HFFc6 (cell line): ENCODE measurements around the gene RNF186. TPM values are rescaled to one million over a fixed set of nuclear protein-coding genes. Genes with fewer than 3 reads are reported as not detected.
"Not testable (repeated sequence)": the region's sequence is repeated elsewhere in the genome, so short reads cannot be mapped to it uniquely, and the experiment has no call there.

Experiments used
- DNase-seq: peaks from one replicate; pipeline ENCODE4 v3.0.0-alpha.2; 2018
- H3K27ac Mint-ChIP-seq: 2 replicates; pipeline ENCODE4 v1.8.0; 2020; ENCODE audit warnings: mild to moderate bottlenecking, mixed read lengths
- H3K27me3 Mint-ChIP-seq: 2 replicates; pipeline ENCODE4 v1.8.0; 2021; ENCODE audit warnings: mild to moderate bottlenecking, moderate library complexity, mixed read lengths; ENCODE audit not compliant: insufficient read depth
- H3K36me3 Mint-ChIP-seq: 2 replicates; pipeline ENCODE4 v1.8.0; 2021; ENCODE audit warnings: low read depth, mixed read lengths
- H3K4me1 Mint-ChIP-seq: 2 replicates; pipeline ENCODE4 v1.8.0; 2020; ENCODE audit warnings: low read depth, mixed read lengths
- H3K4me3 Mint-ChIP-seq: 2 replicates; pipeline ENCODE4 v1.8.0; 2020; ENCODE audit warnings: mild to moderate bottlenecking, moderate library complexity, mixed read lengths
- H3K9me3 Mint-ChIP-seq: 2 replicates; pipeline ENCODE4 v1.8.0; 2020; ENCODE audit warnings: mild to moderate bottlenecking, mixed read lengths
- total RNA-seq, 6 experiments: library from RNA; stranded (reverse); fragmentation: NEBNext Ultra II Directional; extraction: Animal tissue kit (Norgen Biotek cat#: 25700); gene quantifications; 2 replicates in 1 of 6; 3 replicates in 5 of 6; pipeline ENCODE4 v1.2.3, GENCODE V29; 2021
- TF ChIP-seq, protein P1 (sequence below): fragments of 200-600 bp; sonication (generic); IDR thresholded peaks from 2 replicates; pipeline ENCODE4 v1.5.0; 2021; ENCODE audit warnings: antibody characterized with exemption, mild to moderate bottlenecking

RNF186 gene
- total RNA-seq, 6 experiments from 2014 or later: not detected

DNA sequence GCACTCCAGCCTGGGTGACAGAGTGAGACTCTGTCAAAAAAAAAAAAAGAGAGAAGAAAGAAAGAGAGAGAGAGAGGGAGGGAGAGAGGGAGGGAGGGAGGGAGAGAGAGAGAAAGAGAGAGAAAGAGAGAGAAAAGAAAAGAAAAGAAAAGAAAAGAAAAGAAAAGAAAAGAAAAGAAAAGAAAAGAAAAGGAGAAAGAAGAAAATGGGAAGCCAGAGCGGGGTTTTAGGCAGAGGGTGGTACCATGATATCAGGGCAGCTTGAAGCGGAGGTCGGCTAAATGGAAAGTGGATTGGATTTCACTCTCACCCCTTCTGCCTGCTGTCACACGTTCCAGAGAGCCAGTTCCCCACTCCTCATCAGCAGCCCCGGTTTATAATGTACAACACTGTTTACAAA, 17.3 kb downstream of the RNF186 start:
- Mint-ChIP-seq H3K9me3 (no peaks in the 10 kb centered on the region), H3K4me1 (peaks cover 38% of the 10 kb centered on the region), H3K27me3 (no peaks in the 10 kb centered on the region; the same call in none of the 2 replicates), H3K27ac (peak overlapping the region; percentile 82), H3K36me3 (peaks cover 24% of the 10 kb centered on the region), H3K4me3 (peak overlapping the region; percentile 42; the same call in 1 of the 2 replicates)
- no peak for DNase-seq
- TF ChIP-seq, protein P1, sequence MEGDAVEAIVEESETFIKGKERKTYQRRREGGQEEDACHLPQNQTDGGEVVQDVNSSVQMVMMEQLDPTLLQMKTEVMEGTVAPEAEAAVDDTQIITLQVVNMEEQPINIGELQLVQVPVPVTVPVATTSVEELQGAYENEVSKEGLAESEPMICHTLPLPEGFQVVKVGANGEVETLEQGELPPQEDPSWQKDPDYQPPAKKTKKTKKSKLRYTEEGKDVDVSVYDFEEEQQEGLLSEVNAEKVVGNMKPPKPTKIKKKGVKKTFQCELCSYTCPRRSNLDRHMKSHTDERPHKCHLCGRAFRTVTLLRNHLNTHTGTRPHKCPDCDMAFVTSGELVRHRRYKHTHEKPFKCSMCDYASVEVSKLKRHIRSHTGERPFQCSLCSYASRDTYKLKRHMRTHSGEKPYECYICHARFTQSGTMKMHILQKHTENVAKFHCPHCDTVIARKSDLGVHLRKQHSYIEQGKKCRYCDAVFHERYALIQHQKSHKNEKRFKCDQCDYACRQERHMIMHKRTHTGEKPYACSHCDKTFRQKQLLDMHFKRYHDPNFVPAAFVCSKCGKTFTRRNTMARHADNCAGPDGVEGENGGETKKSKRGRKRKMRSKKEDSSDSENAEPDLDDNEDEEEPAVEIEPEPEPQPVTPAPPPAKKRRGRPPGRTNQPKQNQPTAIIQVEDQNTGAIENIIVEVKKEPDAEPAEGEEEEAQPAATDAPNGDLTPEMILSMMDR: no peak

DNA sequence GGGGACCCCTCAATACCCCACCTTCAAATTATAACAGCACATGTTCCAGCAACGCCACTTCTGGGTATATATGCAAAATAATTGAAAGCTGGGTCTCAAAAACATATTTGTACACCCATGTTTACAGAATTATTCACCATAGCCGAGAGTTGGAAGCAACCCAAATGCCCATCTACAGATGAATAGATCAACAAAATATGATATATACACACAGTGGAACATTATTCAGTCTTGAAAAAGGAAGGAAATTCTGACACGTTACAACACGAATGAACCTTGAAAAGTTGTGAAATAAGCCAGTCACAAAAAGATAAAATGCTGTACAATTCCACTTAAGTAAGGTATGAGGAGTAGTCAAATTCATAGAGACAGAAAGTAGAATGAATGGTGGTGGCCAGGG, 20.5 kb downstream of the RNF186 start:
- H3K4me3 Mint-ChIP-seq: no peak overlapping the region
- H3K36me3 Mint-ChIP-seq: peaks cover 49% of the 10 kb centered on the region
- TF ChIP-seq, protein P1: no peak
- no peaks in the 10 kb centered on the region; the same call in 1 of the 2 replicates for H3K27me3 Mint-ChIP-seq
- DNase-seq: no peak
- H3K4me1 Mint-ChIP-seq: peaks cover 41% of the 10 kb centered on the region
- no peak overlapping the region for H3K27ac Mint-ChIP-seq
- H3K9me3 Mint-ChIP-seq: no peaks in the 10 kb centered on the region; the same call in 1 of the 2 replicates

DNA sequence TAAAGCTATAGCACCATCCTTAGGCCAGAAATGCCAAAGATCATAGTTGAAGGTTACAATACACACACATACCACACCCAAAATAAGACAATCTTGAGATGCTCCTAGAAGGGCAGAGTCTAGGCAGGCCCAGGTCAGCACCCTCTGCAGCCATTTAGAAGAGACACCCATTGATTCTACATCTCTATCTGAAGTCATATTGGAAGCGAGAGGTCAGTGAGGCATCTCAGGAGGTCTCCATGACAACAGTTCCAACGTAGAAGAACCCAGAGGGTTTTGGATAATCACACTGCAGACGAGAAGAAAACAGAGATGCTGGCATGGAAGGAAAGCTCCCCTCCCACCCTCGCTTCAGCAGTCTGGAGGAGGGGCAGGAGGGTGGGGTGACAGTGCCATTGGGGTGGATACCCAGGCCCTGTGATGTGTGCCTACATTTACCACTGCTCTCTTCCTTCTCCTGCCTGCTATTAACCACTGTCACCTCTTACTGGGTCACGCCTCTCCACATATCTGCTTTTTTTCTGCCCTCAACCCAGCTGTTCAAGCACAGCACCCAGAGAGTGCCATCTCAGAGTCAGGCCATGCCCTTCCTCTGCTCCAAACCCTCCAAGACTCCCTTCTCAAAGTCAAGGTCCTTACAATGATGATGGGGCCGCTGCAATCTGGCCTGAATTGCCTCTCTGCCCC, 21.6 kb downstream of the RNF186 start:
- no peak overlapping the region for H3K4me3 Mint-ChIP-seq
- H3K27ac Mint-ChIP-seq: no peak overlapping the region
- H3K27me3 Mint-ChIP-seq: no peaks in the 10 kb centered on the region; the same call in 1 of the 2 replicates
- peaks cover 49% of the 10 kb centered on the region for H3K36me3 Mint-ChIP-seq
- TF ChIP-seq, protein P1: no peak
- DNase-seq: no peak
- no peaks in the 10 kb centered on the region; the same call in 1 of the 2 replicates for H3K9me3 Mint-ChIP-seq
- peaks cover 33% of the 10 kb centered on the region for H3K4me1 Mint-ChIP-seq

DNA sequence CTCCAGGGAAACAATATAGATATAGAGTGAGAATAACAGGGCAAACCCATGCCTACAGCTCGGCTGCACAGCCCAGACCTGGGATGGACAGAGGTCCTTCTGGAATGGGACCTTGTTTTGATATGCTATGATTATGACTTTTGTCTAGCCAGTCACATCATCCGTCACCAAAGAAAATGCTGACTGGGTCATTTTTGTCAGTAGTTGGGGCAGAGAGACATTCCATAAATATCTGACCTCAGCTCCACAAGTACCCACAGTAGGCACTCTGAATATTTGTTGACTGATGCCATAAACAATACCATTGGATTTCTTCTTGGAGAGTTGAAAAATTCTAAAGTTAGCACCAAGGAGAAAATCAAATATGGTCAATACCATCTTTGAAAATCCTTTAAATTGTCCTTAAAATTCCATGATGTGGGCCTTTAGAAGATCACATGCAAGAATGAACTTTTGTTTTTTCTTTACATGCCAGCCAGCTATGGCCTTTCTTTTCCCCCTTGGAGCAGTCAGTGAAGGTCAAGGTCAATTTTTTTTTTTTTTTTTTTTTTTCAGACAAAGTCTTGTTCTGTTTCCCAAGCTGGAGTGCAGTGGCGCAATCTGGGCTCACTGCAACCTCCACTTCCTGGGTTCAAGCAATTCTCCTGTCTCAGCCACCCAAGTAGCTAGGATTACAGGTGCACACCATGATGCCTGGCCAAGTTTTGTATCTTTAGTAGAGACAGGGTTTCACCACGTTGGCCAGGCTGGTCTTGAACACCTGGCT, 22.7 kb downstream of the RNF186 start:
- no peak overlapping the region for H3K27ac Mint-ChIP-seq
- TF ChIP-seq, protein P1: no peak

DNA sequence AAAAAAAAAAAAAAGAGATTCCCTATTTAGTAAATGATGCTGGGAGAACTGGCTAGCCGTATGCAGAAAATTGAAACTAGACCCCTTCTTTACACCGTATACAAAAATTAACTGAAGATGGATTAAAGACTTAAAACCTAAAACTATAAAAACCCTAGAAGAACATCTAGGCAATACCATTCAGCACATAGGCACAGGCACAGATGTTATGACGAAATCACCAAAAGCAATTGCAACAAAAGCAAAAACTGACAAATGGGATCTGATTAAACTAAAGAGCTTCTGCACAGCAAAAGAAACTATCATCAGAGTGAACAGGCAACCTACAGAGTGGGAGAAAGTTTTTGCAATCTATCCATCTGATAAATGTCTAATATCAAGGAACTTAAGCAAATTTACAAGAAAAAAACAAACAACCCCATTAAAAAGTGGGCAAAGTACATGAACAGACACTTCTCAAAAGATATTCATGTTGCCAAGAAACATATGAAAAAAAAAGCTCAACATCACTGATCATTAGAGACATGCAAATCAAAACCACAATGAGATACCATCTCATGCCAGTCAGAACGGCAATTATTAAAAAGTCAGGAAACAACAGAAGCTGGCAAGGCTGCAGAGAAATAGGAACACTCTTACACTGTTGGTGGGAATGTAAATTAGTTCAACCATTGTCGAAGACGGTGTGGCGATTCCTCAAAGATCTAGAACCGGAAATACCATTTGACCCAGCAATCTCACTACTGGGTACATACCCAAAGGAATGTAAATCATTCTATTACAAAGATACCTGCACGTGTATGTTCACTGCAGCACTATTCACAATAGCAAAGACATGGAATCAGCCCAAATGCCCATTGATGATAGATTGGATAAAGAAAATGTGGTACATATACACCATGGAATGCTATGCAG, 24.8 kb downstream of the RNF186 start:
- not testable (repeated sequence) for DNase-seq, H3K4me3 Mint-ChIP-seq, H3K9me3 Mint-ChIP-seq, H3K27me3 Mint-ChIP-seq, H3K27ac Mint-ChIP-seq
- peaks cover 47% of the 10 kb centered on the region for H3K36me3 Mint-ChIP-seq
- peaks cover 32% of the 10 kb centered on the region for H3K4me1 Mint-ChIP-seq

More for the DNA sequence above, 22.7 kb downstream of the RNF186 start:
- Mint-ChIP-seq H3K4me1 (peaks cover 25% of the 10 kb centered on the region), H3K27me3 (no peaks in the 10 kb centered on the region; the same call in 1 of the 2 replicates), H3K9me3 (no peaks in the 10 kb centered on the region; the same call in 1 of the 2 replicates), H3K36me3 (peaks cover 49% of the 10 kb centered on the region), H3K4me3 (no peak overlapping the region)
- no peak for DNase-seq
